BLaER1 treated with 17β-estradiol and CSF1 and Interleukin-3, amounts not matched to agents 10 nM and 100 nM (cell line): Measurements from ENCODE around the gene PGLYRP3.

Experiments used
- H3K27ac ChIP-seq, 11 experiments: shearing (Covaris generic); formaldehyde crosslinking; 2 replicates each; pipeline ENCODE4 v1.8.1; 2022
- H3K27me3 ChIP-seq, 11 experiments: shearing (Covaris generic); formaldehyde crosslinking; 2 replicates each; pipeline ENCODE4 v1.8.1; 2022
- H3K36me3 ChIP-seq, 11 experiments: shearing (Covaris generic); formaldehyde crosslinking; 2 replicates each; pipeline ENCODE4 v1.8.1; 2022
- H3K4me1 ChIP-seq, 10 experiments: shearing (Covaris generic); formaldehyde crosslinking; 2 replicates each; pipeline ENCODE4 v1.8.1; 2022
- H3K4me2 ChIP-seq, 11 experiments: shearing (Covaris generic); formaldehyde crosslinking; 2 replicates each; pipeline ENCODE4 v1.8.1; 2022
- H3K4me3 ChIP-seq, 10 experiments: shearing (Covaris generic); formaldehyde crosslinking; 2 replicates each; pipeline ENCODE4 v1.8.1; 2022
- H3K9ac ChIP-seq, 11 experiments: shearing (Covaris generic); formaldehyde crosslinking; 2 replicates each; pipeline ENCODE4 v1.8.1; 2022
- H3K9me3 ChIP-seq, 11 experiments: shearing (Covaris generic); formaldehyde crosslinking; replicated peaks in 1 of 11; 2 replicates each; pipeline ENCODE4 v1.8.1; 2022
- H4K20me1 ChIP-seq, 11 experiments: shearing (Covaris generic); formaldehyde crosslinking; 2 replicates each; pipeline ENCODE4 v1.8.1; 2022
- Cebpa-rat ChIP-seq, 11 experiments: shearing (Covaris generic); IDR thresholded peaks; 2 replicates each; pipeline ENCODE4 v1.8.1; 2022

Gene PGLYRP3, protein sequence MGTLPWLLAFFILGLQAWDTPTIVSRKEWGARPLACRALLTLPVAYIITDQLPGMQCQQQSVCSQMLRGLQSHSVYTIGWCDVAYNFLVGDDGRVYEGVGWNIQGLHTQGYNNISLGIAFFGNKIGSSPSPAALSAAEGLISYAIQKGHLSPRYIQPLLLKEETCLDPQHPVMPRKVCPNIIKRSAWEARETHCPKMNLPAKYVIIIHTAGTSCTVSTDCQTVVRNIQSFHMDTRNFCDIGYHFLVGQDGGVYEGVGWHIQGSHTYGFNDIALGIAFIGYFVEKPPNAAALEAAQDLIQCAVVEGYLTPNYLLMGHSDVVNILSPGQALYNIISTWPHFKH

DNA sequence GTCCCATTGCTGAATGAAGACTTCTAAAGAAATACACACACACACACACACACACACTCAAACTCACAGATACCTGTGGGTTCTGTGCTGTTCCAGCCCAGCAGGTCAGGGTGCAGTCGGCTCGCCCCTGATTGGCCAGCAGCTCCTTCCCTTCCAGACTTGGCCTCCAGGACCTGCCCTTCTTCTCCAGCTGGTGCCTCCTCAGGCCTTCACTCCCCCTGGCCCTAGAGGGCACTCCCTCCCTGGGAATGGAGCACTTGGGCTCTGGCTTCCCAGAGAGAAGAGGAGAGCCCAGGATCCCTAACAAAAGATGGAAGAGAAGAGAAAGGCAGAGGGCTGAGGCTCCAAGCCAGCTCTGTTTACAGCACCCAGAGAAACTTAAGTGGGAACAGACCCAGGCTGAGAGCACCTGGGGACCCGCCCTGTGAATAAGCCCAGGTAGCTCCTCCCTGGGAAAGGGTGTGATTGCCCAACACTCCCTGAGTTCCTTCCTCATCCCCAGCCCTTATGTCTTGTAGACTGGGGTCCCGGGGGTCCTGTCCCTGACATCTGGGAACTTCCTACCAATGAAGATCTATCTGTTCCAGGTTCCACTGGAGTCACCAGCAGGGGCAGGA lies at the start of gene PGLYRP3:
Gene PGLYRP3 (minus strand): TSS at position 383 of the 617 bp plus-strand sequence. CDS start 2,287 bp downstream, outside the sequence.
- no peak within 1 kb of the TSS for H3K9ac ChIP-seq
- H4K20me1 ChIP-seq, result no peaks in the 10 kb centered on the region
- no peak within 1 kb of the TSS; a peak in 1 of 22 replicates for H3K4me2 ChIP-seq
- peaks cover 0 to 7% (median 0%) of the 10 kb centered on the region in 11 experiments; a peak in 5 of 22 replicates for H3K9me3 ChIP-seq
- H3K27me3 ChIP-seq, result no peaks in the 10 kb centered on the region
- H3K4me1 ChIP-seq, result peaks cover 8 to 26% (median 20%) of the 10 kb centered on the region in 10 experiments; a peak in 19 of 20 replicates
- no peaks in the 10 kb centered on the region for H3K36me3 ChIP-seq
- no peak within 1 kb of the TSS for H3K4me3 ChIP-seq
- H3K27ac ChIP-seq, result no peak within 1 kb of the TSS
- TF ChIP-seq Cebpa-rat (IDR thresholded peaks at IDR 0.05), result no peak

DNA sequence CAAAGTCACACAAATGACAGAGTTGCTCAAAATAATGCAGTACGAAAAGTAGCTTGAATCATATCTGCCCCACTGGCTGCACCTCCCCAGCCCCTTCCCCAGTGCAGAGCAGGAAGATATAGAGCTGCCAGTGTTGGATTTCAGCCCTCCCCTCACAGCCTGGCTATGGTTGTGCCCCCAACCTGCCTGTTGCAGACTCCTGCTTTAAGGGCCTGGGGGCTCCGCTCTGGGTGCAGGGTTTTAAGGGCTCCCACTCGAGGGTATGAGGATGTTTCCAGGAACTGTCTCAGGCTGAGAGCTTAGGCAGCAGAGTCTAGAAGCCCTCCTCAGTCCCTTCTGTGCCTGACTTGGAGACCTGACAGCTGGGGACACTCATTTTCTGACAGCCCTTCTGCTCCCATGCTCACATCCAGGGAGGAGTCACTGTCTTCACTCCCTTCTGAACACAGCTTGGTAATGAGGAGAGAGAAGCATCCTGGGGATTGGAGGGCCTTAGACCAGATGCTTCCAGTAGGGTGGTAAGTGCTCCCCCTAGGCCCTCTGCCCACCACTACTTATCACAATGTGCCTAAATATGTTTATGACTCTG lies 49.5 kb upstream of the PGLYRP3 start:
- Histone ChIP-seq H3K9me3 (peaks cover 0 to 11% (median 0%) of the 10 kb centered on the region in 11 experiments; a peak in 2 of 22 replicates), H3K27ac (peak overlapping the region in 9 of 11 experiments; percentile 11 to 98 (median 94); a peak in 17 of 22 replicates), H3K36me3 (peaks cover 0 to 30% (median 10%) of the 10 kb centered on the region in 11 experiments; a peak in 12 of 22 replicates), H3K4me2 (peak overlapping the region in 5 of 11 experiments; percentile 40 to 98 (median 86); a peak in 9 of 22 replicates), H4K20me1 (peaks cover 0 to 7% (median 0%) of the 10 kb centered on the region in 11 experiments; a peak in 2 of 22 replicates), H3K27me3 (no peaks in the 10 kb centered on the region), H3K9ac (peak overlapping the region in 6 of 11 experiments; percentile 85 to 94 (median 92); a peak in 11 of 22 replicates), H3K4me3 (no peak overlapping the region), H3K4me1 (peaks cover 10 to 100% (median 66%) of the 10 kb centered on the region in 10 experiments)
- no peak for TF ChIP-seq Cebpa-rat (IDR thresholded peaks at IDR 0.05)

DNA sequence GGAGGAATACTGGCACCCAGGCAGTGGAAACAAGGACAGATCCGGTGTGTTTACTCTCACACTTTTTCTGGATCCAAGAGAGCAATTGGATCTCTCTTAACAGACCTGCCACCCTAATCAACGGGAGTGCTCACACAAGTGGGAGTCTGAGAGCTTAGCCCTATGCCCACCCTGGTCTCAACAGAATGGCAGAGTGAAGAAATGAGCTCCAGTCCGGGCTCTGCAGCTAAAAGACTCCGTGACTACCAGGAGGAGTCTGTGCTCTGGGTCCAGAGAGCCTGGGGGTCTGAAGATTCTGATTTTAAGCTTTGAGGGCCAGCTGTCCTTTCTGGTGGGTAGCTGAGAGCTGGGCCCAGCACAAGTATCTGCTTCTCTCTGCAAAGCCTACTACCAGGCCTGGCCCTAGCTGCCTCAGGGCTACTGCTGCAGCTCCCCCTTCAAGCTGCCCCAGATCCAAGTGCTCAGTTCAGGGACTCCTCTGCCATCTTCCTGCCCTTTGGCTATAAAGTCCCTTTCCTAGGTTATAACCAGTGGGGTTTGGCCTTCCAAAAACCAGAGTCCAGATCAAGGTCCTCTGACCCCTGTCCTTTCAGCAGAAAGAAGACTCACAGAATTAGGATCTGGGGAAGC lies 48.8 kb upstream of the PGLYRP3 start:
- TF ChIP-seq Cebpa-rat (IDR thresholded peaks at IDR 0.05), result no peak
- no peaks in the 10 kb centered on the region for H3K27me3 ChIP-seq

DNA sequence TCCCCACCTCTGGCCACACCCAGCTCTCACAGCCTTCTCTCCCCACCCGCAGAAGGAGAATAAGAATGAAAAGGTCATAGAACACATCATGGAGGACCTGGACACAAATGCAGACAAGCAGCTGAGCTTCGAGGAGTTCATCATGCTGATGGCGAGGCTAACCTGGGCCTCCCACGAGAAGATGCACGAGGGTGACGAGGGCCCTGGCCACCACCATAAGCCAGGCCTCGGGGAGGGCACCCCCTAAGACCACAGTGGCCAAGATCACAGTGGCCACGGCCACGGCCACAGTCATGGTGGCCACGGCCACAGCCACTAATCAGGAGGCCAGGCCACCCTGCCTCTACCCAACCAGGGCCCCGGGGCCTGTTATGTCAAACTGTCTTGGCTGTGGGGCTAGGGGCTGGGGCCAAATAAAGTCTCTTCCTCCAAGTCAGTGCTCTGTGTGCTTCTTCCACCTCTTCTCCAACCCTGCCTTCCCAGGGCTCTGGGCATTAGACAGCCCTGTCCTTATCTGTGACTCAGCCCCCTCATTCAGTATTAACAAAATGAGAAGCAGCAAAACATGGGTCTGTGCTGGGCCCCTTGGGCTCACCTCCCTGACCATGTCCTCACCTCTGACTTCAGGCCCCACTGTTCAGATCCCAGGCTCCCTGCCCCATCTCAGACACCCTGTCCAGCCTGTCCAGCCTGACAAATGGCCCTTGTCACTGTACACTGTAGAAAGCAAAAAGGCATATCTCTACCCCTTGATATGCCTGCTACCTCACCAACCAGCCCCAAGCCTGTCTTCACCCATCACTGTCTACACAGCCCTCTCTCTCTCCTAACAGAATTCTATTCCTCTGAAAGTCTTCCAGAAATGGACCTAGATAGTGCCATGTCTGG lies 48.1 kb upstream of the PGLYRP3 start:
- Histone ChIP-seq H3K9ac (peak overlapping the region in 7 of 11 experiments; percentile 8 to 94 (median 89); a peak in 14 of 22 replicates), H3K27ac (peak overlapping the region in 9 of 11 experiments; percentile 17 to 98 (median 94); a peak in 18 of 22 replicates), H3K27me3 (no peaks in the 10 kb centered on the region), H4K20me1 (peaks cover 0 to 7% (median 0%) of the 10 kb centered on the region in 11 experiments; a peak in 2 of 22 replicates), H3K4me3 (peak overlapping the region in 6 of 10 experiments; percentile 61 to 76 (median 66); a peak in 9 of 20 replicates), H3K4me1 (peaks cover 13 to 100% (median 74%) of the 10 kb centered on the region in 10 experiments), H3K36me3 (peaks cover 0 to 30% (median 10%) of the 10 kb centered on the region in 11 experiments; a peak in 12 of 22 replicates), H3K4me2 (peak overlapping the region in 7 of 11 experiments; percentile 83 to 99 (median 96); a peak in 15 of 22 replicates), H3K9me3 (peaks cover 0 to 18% (median 0%) of the 10 kb centered on the region in 11 experiments; a peak in 2 of 22 replicates)
- no peak for TF ChIP-seq Cebpa-rat (IDR thresholded peaks at IDR 0.05)

More for the DNA sequence above, 48.8 kb upstream of the PGLYRP3 start:
- peaks cover 0 to 18% (median 0%) of the 10 kb centered on the region in 11 experiments; a peak in 2 of 22 replicates for H3K9me3 ChIP-seq
- H3K36me3 ChIP-seq, result peaks cover 0 to 30% (median 10%) of the 10 kb centered on the region in 11 experiments; a peak in 12 of 22 replicates
- H3K4me2 ChIP-seq, result peak overlapping the region in 5 of 11 experiments; percentile 86 to 99 (median 98); a peak in 9 of 22 replicates
- peaks cover 0 to 7% (median 0%) of the 10 kb centered on the region in 11 experiments; a peak in 2 of 22 replicates for H4K20me1 ChIP-seq
- H3K27ac ChIP-seq, result peak overlapping the region in 10 of 11 experiments; percentile 12 to 98 (median 92); a peak in 19 of 22 replicates
- H3K4me3 ChIP-seq, result 0 out of 20 replicates have a peak overlapping the region, but pooled peaks of 1 of the 10 experiments have one; percentile 74
- peaks cover 13 to 100% (median 70%) of the 10 kb centered on the region in 10 experiments for H3K4me1 ChIP-seq
- peak overlapping the region in 6 of 11 experiments; percentile 85 to 94 (median 92); a peak in 12 of 22 replicates for H3K9ac ChIP-seq

DNA sequence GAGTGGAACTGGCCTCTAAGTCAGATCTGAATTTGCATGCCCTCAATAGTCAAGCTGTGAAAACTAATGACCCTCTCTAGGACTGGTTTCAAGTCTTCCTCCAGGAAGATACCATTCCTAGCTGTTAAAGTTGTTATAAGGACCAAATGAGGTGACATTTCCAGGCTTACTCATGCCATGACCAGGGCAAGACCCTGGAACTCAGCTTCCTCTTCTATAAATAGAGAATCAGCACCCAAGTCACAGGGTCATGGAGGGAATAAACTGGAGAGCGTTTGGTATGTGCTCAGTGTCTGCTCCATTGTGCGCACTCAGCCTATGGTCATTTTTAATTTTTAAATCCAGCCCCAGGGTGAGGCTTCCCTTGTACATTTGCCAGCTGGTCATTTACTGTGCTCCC lies 47.4 kb upstream of the PGLYRP3 start:
- peaks cover 0 to 30% (median 10%) of the 10 kb centered on the region in 11 experiments; a peak in 12 of 22 replicates for H3K36me3 ChIP-seq
- H3K27me3 ChIP-seq, result no peaks in the 10 kb centered on the region
- peaks cover 13 to 100% (median 75%) of the 10 kb centered on the region in 10 experiments for H3K4me1 ChIP-seq
- H4K20me1 ChIP-seq, result peaks cover 0 to 7% (median 0%) of the 10 kb centered on the region in 11 experiments; a peak in 2 of 22 replicates
- H3K9ac ChIP-seq, result peak overlapping the region in 8 of 11 experiments; percentile 69 to 94 (median 88); a peak in 14 of 22 replicates
- no peak for TF ChIP-seq Cebpa-rat (IDR thresholded peaks at IDR 0.05)
- peak overlapping the region in 9 of 11 experiments; percentile 17 to 98 (median 94); a peak in 18 of 22 replicates for H3K27ac ChIP-seq
- peak overlapping the region in 9 of 11 experiments; percentile 8 to 99 (median 93); a peak in 16 of 22 replicates for H3K4me2 ChIP-seq
- peaks cover 0 to 18% (median 0%) of the 10 kb centered on the region in 11 experiments; a peak in 2 of 22 replicates for H3K9me3 ChIP-seq
- peak overlapping the region in 7 of 10 experiments; percentile 52 to 76 (median 64); a peak in 12 of 20 replicates for H3K4me3 ChIP-seq

DNA sequence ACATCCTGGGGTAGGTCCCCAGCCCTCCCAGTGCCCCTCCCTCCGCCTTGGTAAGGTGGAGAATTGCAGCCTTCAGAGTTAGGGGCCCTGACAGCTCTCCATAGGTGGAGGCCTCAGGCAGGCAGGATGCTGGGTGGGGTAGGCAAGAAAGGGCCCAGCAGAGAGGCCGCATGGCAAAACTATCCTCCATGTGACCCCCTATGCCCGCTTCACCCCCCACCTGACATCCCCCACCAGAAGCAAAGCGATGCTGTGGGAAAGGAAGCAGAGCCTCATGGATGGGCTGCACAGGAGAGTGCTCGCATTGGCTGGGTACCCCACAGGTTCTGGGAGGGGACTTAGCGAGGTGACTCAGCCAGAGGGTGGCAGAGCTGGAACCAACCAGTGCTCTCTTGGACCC lies 46.5 kb upstream of the PGLYRP3 start:
- H3K9ac ChIP-seq, result peak overlapping the region in 8 of 11 experiments; percentile 69 to 94 (median 88); a peak in 14 of 22 replicates
- peak overlapping the region in 10 of 11 experiments; percentile 78 to 98 (median 92); a peak in 18 of 22 replicates for H3K27ac ChIP-seq
- peaks cover 13 to 100% (median 75%) of the 10 kb centered on the region in 10 experiments for H3K4me1 ChIP-seq
- H3K4me3 ChIP-seq, result peak overlapping the region in 8 of 10 experiments; percentile 36 to 76 (median 63); a peak in 14 of 20 replicates
- H4K20me1 ChIP-seq, result peaks cover 0 to 7% (median 0%) of the 10 kb centered on the region in 11 experiments; a peak in 3 of 22 replicates
- H3K36me3 ChIP-seq, result peaks cover 0 to 30% (median 10%) of the 10 kb centered on the region in 11 experiments; a peak in 12 of 22 replicates
- peak overlapping the region in 9 of 11 experiments; percentile 8 to 99 (median 93); a peak in 16 of 22 replicates for H3K4me2 ChIP-seq
- no peaks in the 10 kb centered on the region for H3K27me3 ChIP-seq
- peaks cover 0 to 18% (median 0%) of the 10 kb centered on the region in 11 experiments; a peak in 2 of 22 replicates for H3K9me3 ChIP-seq
- TF ChIP-seq Cebpa-rat (IDR thresholded peaks at IDR 0.05), result no peak
